Adrenal gland (tissue), 5 donors: ENCODE measurements around the gene PDE6D.
"Not testable (repeated sequence)": the region's sequence is repeated elsewhere in the genome, so short reads cannot be mapped to it uniquely, and the experiment has no call there.

Source experiments
- POLR2A ChIP-seq, 2 donors: fragments of 450-650 bp; IDR thresholded peaks; one replicate each; pipeline ENCODE4 v1.6.1; 2017; ENCODE audit warnings: antibody characterized with exemption in 2 of 2, mild to moderate bottlenecking in 2 of 2, moderate library complexity in 1 of 2
- TF ChIP-seq, protein P1 (sequence below), 6 experiments: fragments of 450-650 bp in 4 of 6; fragments of 200-600 bp in 2 of 6; sonication (generic) in 1 of 6; IDR thresholded peaks; 1 replicate in 5 of 6; 2 replicates in 1 of 6; pipeline versions ENCODE4 v1.5.1 to v1.8.0; 2016 to 2021; ENCODE audit warnings: antibody characterized with exemption in 6 of 6, mild to moderate bottlenecking in 2 of 6, moderate library complexity in 1 of 6
- donor health status: DM: no; HTN: no; CAD: no.

- TF ChIP-seq, protein P1, sequence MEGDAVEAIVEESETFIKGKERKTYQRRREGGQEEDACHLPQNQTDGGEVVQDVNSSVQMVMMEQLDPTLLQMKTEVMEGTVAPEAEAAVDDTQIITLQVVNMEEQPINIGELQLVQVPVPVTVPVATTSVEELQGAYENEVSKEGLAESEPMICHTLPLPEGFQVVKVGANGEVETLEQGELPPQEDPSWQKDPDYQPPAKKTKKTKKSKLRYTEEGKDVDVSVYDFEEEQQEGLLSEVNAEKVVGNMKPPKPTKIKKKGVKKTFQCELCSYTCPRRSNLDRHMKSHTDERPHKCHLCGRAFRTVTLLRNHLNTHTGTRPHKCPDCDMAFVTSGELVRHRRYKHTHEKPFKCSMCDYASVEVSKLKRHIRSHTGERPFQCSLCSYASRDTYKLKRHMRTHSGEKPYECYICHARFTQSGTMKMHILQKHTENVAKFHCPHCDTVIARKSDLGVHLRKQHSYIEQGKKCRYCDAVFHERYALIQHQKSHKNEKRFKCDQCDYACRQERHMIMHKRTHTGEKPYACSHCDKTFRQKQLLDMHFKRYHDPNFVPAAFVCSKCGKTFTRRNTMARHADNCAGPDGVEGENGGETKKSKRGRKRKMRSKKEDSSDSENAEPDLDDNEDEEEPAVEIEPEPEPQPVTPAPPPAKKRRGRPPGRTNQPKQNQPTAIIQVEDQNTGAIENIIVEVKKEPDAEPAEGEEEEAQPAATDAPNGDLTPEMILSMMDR (IDR thresholded peaks at IDR 0.05), result not testable (repeated sequence)
- TF ChIP-seq POLR2A (IDR thresholded peaks at IDR 0.05), result not testable (repeated sequence)
Observed at GRCh38 chr2:231713406-231713729, 67.7 kb downstream of the PDE6D start.
